MM.1S (cell line): ENCODE measurements around the gene PASK.

Experiments
- CTCF ChIP-seq: fragments of 300-600 bp; sonication (generic); IDR thresholded peaks from 2 replicates; pipeline ENCODE4 v1.5.1; 2016; ENCODE audit warnings: antibody characterized with exemption, low read length, mixed read lengths
- EZH2 ChIP-seq: fragments of 300-600 bp; sonication (generic); optimal IDR thresholded peaks from 2 replicates; pipeline ENCODE3; 2017; ENCODE audit warnings: low read depth, mild to moderate bottlenecking, antibody characterized with exemption, low read length, mixed read lengths

GRCh38 chr2:241179899-241180298, 30.6 kb upstream of the PASK start:
- TF ChIP-seq EZH2 (no peak), CTCF (no peak)
